GM06990 (cell line): ENCODE measurements around the gene RRAGD.

Experiments
- DNase-seq: peaks from one replicate; pipeline ENCODE4 v3.0.0-alpha.2; 2011; ENCODE audit not compliant: insufficient read length; ENCODE audit errors: extremely low read depth
- H3K27me3 ChIP-seq: replicated peaks from 2 replicates; pipeline ENCODE4 v1.6.0; 2011; ENCODE audit warnings: low read length; ENCODE audit not compliant: control insufficient read depth, insufficient read depth
- H3K36me3 ChIP-seq: 2 replicates; pipeline ENCODE4 v1.5.1; 2011; ENCODE audit warnings: low read length; ENCODE audit not compliant: control insufficient read depth, insufficient read depth
- H3K4me3 ChIP-seq: replicated peaks from 2 replicates; pipeline ENCODE4 v1.5.1; 2011; ENCODE audit warnings: low read depth, mild to moderate bottlenecking, control low read depth, low read length
- CTCF ChIP-seq: IDR thresholded peaks from 2 replicates; pipeline ENCODE4 v1.5.1; 2011; ENCODE audit warnings: low read length, control low read depth, mild to moderate bottlenecking, inconsistent platforms; ENCODE audit not compliant: insufficient read depth, poor library complexity, severe bottlenecking

RRAGD gene

GRCh38 chr6:89412071-89413005 lies at the start of gene RRAGD:
Gene RRAGD, minus strand, starts transcription at chr6:89412273. Its CDS starts 280 bp downstream, at chr6:89411993.
- TF ChIP-seq CTCF = peak; percentile 9
- Histone ChIP-seq H3K27me3 (no peaks in the 10 kb centered on the region), H3K36me3 (no peaks in the 10 kb centered on the region), H3K4me3 (peak within 1 kb of the TSS; percentile 87)
- DNase-seq = peak; percentile 86

GRCh38 chr6:89460713-89461112 lies 48.6 kb upstream of the RRAGD start:
- no peak overlapping the region for H3K4me3 ChIP-seq
- TF ChIP-seq CTCF = no peak
- no peaks in the 10 kb centered on the region for H3K36me3 ChIP-seq
- no peak for DNase-seq
- H3K27me3 ChIP-seq = no peaks in the 10 kb centered on the region

GRCh38 chr6:89459501-89459900 lies 47.4 kb upstream of the RRAGD start:
- Histone ChIP-seq H3K27me3 (no peaks in the 10 kb centered on the region), H3K4me3 (no peak overlapping the region), H3K36me3 (no peaks in the 10 kb centered on the region)
- no peak for DNase-seq
- no peak for TF ChIP-seq CTCF

- H3K27me3 ChIP-seq = no peaks in the 10 kb centered on the region
- DNase-seq = no peak
- H3K4me3 ChIP-seq = no peak overlapping the region
- H3K36me3 ChIP-seq = no peaks in the 10 kb centered on the region
- TF ChIP-seq CTCF = no peak
Observed at GRCh38 chr6:89458704-89459103, 46.6 kb upstream of the RRAGD start.

GRCh38 chr6:89454300-89454699 lies 42.2 kb upstream of the RRAGD start:
- no peak for DNase-seq
- Histone ChIP-seq H3K27me3 (no peaks in the 10 kb centered on the region), H3K36me3 (no peaks in the 10 kb centered on the region), H3K4me3 (no peak overlapping the region)
- no peak for TF ChIP-seq CTCF
